22Rv1 (cell line): ENCODE data around the gene TSPAN18.

Experiments used
- H3K27ac ChIP-seq: fragments of 450-650 bp; 2 replicates; pipeline ENCODE4 v1.5.1; 2017
- ZFX ChIP-seq: fragments of 450-650 bp; IDR thresholded peaks from 2 replicates; pipeline ENCODE4 v1.6.1; 2017; ENCODE audit warnings: antibody characterized with exemption, borderline replicate concordance
- TF ChIP-seq, protein P1 (sequence below): fragments of 450-650 bp; IDR thresholded peaks from 2 replicates; pipeline ENCODE4 v1.5.1; 2017; ENCODE audit warnings: mild to moderate bottlenecking

Gene TSPAN18

DNA sequence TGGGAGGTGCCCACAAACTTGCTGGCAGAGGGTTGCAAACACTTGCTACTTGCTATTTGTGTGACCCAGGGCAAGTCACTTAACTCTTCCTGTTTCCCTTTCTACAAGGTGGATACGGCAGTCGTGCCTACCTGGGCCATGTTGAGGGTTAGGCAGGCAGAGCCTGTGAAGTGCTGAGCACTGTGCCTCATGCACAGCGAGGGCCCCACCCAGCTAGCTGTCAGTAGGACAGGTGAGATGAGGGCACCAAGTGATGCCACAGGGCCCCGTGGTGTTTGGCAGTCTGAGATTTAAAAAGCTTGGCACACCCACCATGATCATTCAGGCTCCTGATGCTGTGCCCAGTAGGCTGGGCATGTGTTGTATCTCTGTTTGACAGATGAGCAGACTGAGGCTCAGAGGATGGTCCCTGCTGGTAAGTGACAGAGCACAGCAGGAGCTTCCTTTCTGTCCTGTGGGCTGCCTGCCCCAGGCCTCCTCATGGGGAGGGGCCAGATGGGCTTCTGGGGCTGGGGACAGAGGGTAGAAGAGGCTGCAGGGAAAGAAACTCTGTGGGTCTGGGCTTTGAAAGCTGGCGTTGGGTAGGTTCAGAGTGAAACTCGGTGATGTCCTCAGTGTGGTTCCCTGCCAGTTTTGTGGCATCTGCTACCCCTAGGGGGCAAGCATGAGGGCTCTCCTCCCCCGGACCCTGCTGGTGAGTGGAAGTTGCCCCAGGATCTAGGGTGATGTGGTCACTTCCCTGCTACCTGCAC lies 59.3 kb downstream of the TSPAN18 start:
- H3K27ac ChIP-seq, result no peak overlapping the region
- no peak for TF ChIP-seq ZFX
- TF ChIP-seq, protein P1, sequence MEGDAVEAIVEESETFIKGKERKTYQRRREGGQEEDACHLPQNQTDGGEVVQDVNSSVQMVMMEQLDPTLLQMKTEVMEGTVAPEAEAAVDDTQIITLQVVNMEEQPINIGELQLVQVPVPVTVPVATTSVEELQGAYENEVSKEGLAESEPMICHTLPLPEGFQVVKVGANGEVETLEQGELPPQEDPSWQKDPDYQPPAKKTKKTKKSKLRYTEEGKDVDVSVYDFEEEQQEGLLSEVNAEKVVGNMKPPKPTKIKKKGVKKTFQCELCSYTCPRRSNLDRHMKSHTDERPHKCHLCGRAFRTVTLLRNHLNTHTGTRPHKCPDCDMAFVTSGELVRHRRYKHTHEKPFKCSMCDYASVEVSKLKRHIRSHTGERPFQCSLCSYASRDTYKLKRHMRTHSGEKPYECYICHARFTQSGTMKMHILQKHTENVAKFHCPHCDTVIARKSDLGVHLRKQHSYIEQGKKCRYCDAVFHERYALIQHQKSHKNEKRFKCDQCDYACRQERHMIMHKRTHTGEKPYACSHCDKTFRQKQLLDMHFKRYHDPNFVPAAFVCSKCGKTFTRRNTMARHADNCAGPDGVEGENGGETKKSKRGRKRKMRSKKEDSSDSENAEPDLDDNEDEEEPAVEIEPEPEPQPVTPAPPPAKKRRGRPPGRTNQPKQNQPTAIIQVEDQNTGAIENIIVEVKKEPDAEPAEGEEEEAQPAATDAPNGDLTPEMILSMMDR, result no peak

DNA sequence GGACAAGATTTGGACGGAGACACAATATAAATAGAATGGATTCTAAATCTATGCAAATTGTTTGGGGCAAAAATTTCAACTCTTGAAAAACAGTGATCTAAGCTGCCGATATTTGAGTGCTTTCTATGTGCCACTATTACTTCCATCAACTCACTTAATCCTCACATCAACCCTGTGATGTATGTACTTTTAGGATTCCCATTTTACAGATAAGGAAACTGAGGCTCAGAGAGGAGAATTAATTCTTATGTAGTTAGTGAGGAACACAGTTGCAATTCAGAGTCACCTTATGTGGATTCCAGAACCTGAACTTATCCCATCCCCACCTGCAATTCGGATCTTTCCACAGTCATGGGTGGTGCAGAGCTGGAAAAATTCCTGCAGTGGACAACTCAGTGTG lies 60.3 kb downstream of the TSPAN18 start:
- TF ChIP-seq ZFX, result no peak
- TF ChIP-seq, protein P1, result no peak
- no peak overlapping the region for H3K27ac ChIP-seq

DNA sequence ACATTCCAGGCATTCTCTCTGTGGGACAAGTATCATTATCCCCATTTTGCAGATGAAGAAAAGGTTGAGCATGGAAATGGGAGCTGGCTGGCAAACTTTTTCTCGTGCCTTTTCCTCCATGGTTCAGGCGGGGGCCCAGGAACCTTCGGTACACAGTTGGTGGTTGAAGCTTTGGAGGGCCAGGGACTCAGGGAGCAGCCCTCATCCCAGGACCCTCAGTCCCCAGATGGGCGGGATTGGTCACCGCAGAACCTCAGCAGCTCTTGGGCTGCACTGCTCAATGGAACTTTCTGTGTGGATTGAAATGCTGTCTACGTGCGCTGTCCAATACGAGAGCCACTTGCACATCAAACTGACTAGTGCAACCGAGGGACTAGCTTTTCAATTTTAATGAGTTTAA lies 61.2 kb downstream of the TSPAN18 start:
- TF ChIP-seq, protein P1, result no peak
- TF ChIP-seq ZFX, result no peak
- H3K27ac ChIP-seq, result no peak overlapping the region

DNA sequence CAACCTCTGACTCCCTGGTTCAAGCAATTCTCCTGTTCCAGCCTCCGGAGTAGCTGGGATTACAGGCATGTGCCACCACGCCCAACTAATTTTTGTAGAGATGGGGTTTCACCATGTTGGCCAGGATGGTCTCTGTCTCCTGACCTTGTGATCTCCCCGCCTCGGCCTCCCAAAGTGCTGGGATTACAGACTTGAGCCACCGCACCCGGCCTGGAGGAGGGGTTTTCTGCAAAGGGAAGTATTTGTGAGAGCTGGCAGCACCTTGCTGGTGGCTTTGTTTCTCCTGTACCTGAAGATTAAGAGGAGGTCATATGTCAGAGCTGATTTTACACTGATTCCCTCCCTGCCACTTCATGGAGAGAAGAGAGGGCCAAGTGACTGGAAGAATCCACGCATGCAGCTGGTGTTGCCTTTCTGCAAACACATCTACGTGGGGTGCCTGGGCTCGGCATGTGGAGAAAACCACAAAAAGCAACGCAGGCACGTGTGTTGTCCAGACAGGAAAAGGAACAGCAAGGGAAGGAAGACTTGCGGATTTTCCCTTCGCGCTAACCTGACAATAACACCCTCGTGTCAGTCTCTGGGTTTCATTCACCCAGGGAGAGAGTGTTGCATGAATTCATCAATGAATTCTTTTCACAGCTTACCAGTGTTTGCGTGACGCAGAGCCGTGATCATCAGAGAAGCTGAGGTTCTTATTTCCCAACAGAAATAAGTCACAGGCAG lies 61.9 kb downstream of the TSPAN18 start:
- H3K27ac ChIP-seq, result no peak overlapping the region
- no peak for TF ChIP-seq ZFX
- TF ChIP-seq, protein P1, result no peak

DNA sequence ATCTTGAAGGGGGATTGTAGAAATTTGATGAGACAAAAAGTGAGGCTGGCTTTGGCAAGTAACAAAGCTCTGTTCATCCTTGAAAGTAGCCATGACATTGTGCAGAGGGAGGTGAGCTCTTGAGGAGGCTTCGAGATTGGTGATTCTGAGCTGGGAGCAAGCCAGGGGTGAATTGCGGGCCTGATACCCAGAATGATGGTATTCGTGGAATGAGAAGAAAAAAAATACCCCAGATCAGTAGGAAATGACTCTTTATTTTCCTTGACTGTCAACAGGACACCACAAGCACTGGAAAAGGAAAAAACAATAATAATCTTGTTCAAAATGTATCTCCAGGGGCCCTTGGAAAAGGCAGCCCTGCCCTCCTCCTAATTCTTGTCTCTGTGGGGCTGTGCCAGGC lies 62.7 kb downstream of the TSPAN18 start:
- no peak for TF ChIP-seq ZFX
- TF ChIP-seq, protein P1, result no peak

DNA sequence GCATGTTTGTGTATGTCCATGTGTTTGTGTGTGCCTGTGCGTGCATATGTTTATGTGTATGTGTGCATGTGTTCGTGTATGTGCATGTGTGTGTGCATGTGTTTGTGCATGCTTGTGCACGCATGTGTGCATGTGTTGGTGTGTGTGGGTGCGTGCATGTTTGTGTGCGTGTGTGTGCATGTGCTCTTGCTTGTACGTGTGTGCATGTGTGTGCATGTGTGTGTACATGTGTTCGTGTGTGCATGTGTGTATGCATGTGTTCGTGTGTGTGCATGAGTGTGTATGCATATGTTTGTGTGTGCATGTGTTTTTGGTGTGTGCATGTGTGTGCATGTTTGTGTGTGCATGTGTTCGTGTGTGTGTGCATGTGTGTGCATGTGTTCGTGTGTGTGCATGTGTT lies 63.4 kb downstream of the TSPAN18 start:
- H3K27ac ChIP-seq, result no peak overlapping the region
- TF ChIP-seq ZFX, result no peak
- TF ChIP-seq, protein P1, result no peak

More for the DNA sequence above, 62.7 kb downstream of the TSPAN18 start:
- H3K27ac ChIP-seq, result no peak overlapping the region
